ENCODE measurements around the gene RXRA.

DNA sequence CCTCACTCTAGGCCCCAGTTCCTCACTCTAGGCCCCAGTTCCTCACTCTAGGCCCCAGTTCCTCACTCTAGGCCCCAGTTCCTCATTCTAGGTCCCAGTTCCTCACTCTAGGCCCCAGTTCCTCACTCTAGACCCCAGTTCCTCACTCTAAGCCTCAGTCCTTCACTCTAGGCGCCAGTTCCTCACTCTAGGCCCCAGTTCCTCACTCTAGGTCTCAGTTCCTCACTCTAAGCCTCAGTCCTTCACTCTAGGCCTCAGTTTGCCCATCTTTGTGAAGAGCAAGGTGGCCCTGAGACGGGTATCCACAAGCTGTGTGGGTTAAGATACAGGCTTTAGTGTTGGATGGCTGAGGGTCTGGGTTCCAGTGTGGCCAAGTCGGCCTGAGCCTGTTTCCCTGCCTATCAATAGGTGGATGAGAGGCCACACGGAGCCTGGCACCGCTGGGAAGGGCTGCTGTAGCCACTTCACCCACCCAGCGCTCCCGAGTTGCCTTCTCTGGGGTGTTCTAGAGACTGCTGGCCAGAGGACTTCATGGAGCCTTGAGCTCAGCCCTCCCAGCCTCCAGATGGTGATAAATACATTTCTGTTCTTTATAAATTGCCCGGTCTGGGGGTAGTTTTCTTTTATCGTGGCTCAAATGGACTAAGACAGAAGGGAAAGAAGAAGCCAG, 150.2 kb downstream of the RXRA start:
- TF ChIP-seq POLR2A (IDR thresholded peaks at IDR 0.05) (no peak), CTCF (IDR thresholded peaks at IDR 0.05) (no peak), POLR2AphosphoS5 (IDR thresholded peaks at IDR 0.05) (no peak)
